Endometrial microvascular endothelial cells (primary cell): ENCODE data around the gene EFNA3. TPM values are rescaled to one million over a fixed set of nuclear protein-coding genes. Genes with fewer than 3 reads are reported as not detected.

Source experiments
- in situ Hi-C: cut with HindIII; loops from 2 replicates; pipeline ENCODE4 v1.10.0; 2017; ENCODE audit warnings: low sequenced_read_pairs, low pct_unique_long_range_greater_than_20kb; ENCODE audit errors: inconsistent ontology term
- total RNA-seq: library from RNA; depleted of rRNA; stranded (reverse); fragments of >200 nt; gene quantifications from one replicate; pipeline ENCODE4 v1.2.3, GENCODE V29; 2015; ENCODE audit errors: inconsistent ontology term

Gene EFNA3
- total RNA-seq, 1 donor from 2014 or later, result 2.0 TPM

- in situ Hi-C loops, result no loop called here
Observed at GRCh38 chr1:155044812-155045657, 33.6 kb upstream of the EFNA3 start.

DNA sequence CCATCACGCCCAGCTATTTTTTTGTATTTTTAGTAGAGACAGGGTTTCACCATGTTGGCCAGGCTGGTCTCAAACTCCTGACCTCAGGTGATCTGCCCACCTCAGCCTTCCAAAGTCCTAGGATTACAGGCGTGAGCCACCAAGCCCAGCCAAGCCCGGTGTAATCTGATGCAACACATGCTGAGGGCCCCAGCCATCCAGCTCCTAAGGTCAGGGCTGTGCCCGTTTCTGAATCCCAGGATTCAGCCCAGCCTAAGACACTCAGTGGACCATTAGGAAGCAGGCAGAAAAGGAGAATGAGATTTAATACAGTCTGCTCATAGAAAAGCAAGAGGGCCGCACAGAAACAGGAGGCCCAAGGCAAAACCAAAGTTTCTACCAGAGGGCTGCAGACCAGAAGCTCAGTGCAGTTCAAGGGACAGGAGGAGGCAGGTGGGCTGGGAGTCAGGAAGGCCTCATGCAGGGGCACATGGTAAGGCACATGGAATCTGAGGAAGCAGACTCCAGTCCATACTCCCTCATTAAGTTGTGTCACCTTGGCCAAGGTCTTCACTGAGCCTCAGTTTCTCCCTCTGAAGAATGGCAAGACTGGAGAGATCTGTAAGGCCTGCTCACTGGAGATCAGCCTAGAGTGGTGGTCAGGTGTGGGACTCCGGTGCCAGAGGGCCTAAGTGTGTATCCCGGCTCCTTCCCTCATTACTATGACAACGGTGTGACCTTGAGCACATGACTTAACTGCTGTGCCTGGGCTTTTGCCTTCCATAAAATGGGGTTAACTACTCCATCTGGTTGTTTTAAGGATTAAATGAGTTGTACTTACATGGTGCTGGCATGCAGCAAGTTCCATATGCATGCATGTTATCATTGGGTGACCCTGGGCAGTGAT, 29.9 kb upstream of the EFNA3 start:
- in situ Hi-C loops, result no loop called here

GRCh38 chr1:155049651-155050559, 28.7 kb upstream of the EFNA3 start:
- in situ Hi-C loops, result no loop called here

- in situ Hi-C loops, result no loop called here
Observed at GRCh38 chr1:155050560-155051341, 27.9 kb upstream of the EFNA3 start, which contains the start of gene ADAM15. TSS of gene ADAM15 (plus strand) at chr1:155051316. CDS start at chr1:155051387, 71 bp downstream.

- in situ Hi-C loops, result no loop called here
Observed at GRCh38 chr1:155051342-155051776, 27.3 kb upstream of the EFNA3 start.

GRCh38 chr1:155051777-155052398, 26.7 kb upstream of the EFNA3 start:
- in situ Hi-C loops, result no loop called here

DNA sequence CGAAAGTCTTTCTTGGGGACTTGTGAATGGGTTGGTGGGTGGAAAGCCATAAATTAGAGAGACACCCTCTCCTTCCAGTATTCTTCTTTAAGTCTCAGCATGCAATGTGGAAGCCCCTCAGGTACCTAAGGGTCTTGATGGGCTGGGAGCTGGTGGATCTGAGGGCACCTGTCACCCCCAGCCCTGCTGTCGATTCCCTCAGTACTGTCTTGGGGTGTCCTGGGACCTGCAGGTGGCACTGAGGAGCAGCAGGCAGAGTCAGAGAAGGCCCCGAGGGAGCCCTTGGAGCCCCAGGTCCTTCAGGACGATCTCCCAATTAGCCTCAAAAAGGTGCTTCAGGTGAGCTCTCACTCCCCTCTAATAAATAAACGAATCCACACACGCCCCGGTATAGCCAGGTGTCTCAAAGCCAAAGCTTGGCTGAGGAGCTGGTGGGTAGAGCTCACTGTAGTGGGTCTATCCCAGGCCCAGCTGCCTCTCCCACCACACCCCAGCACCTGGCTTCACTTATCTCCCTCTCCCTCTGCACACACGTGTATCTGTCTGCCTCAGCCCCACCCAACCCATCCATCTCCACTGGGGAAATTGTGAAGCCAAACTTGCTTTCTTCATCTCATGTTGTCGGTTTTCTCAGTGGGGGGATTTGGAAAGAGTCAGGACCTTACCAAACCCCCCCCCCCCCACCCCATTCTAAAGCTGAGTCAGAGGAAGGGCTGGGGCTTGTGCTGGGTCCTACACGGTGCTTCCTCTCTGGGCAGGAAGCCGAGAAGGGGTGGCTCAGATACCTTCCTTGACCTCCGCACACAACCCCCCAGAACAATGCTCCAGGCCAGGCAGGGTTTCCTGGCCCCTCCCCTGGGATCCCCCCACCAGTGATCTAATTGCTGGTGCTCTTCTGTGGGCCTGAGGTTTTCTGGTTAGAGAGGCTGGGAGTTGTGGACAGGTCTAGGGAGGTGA, 25.9 kb upstream of the EFNA3 start:
- in situ Hi-C loops, result no loop called here

GRCh38 chr1:155053531-155054105, 25.0 kb upstream of the EFNA3 start:
- in situ Hi-C loops, result no loop called here

DNA sequence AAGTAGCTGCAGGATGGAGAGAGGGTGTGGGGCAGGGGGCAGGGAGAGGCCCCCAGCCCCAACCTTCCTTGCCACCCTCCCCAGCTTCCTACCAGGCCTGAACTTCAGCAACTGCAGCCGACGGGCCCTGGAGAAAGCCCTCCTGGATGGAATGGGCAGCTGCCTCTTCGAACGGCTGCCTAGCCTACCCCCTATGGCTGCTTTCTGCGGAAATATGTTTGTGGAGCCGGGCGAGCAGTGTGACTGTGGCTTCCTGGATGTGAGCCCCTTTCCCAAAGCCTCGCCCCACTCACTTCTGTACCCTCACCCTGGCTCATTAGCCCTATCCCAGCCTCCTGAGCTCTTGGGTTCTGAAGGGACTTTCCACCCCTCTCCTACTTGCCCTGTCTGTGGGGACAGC, 21.5 kb upstream of the EFNA3 start:
- in situ Hi-C loops, result no loop called here

DNA sequence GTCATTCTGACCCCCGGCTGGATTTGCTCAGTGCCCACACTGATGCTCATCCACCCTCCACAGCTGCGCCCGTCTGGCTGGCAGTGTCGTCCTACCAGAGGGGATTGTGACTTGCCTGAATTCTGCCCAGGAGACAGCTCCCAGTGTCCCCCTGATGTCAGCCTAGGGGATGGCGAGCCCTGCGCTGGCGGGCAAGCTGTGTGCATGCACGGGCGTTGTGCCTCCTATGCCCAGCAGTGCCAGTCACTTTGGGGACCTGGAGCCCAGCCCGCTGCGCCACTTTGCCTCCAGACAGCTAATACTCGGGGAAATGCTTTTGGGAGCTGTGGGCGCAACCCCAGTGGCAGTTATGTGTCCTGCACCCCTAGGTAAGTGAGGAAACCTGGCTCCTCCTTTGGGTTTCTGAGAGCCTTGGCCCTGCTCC, 20.8 kb upstream of the EFNA3 start:
- in situ Hi-C loops, result no loop called here

- in situ Hi-C loops, result loop anchor here (10.0 kb wide), 1 partner anchor 46 kb away; no protein-coding TSS in a partner anchor
Observed at GRCh38 chr1:155060736-155061135, 17.9 kb upstream of the EFNA3 start.

DNA sequence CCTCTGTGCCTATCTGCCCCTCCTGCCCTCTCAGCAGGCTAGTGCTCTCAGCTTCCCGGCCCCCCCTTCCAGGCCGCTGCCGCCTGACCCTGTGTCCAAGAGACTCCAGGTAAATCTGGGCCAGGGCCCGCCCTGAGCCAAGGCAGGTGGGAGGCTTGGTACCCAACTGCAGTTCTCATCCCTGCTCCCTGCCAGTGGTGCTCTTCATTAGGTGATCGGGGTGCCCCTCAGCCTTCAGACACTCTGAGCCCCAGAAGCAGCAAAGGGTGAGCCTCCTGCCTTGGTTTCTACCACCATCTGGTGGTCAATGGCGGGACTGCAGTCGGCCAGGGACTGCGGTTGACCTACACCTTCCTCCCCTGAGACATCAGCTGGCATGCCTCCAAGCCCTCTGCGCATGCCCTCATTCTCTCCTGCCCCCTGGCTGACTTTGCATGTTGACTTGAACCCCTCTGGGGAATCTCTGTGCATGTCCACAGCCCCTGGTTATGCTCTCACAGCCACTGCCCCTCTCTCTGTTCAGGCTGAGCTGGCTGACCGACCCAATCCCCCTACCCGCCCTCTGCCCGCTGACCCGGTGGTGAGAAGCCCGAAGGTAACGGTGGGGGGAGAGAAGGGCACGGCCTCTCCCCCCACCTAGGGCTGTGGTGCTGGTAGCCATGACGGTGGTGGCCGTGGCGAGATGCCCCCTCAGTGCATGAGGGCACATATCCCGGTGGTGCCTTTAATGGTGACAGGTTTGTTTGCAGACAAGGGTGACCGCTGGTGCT, 17.1 kb upstream of the EFNA3 start:
- in situ Hi-C loops, result loop anchor here (10.0 kb wide), 1 partner anchor 47 kb away; no protein-coding TSS in a partner anchor

DNA sequence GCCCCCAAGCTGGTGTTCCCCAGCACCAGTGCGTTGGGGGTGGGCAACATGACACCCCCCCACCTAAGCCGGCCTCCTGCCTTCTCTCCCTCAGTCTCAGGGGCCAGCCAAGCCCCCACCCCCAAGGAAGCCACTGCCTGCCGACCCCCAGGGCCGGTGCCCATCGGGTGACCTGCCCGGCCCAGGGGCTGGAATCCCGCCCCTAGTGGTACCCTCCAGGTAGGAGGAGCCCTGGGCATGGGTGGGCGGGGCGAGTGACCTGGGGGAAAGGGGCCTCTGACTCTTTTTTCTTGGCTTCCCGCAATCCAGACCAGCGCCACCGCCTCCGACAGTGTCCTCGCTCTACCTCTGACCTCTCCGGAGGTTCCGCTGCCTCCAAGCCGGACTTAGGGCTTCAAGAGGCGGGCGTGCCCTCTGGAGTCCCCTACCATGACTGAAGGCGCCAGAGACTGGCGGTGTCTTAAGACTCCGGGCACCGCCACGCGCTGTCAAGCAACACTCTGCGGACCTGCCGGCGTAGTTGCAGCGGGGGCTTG, 16.4 kb upstream of the EFNA3 start:
- in situ Hi-C loops, result loop anchor here (10.0 kb wide), 1 partner anchor 47 kb away; no protein-coding TSS in a partner anchor

GRCh38 chr1:155062702-155063411, 15.8 kb upstream of the EFNA3 start:
- in situ Hi-C loops, result loop anchor here (10.0 kb wide), 1 partner anchor 48 kb away; no protein-coding TSS in a partner anchor
